T-helper 2 cell (primary cell): Measurements from ENCODE around the gene FSHB.
"Not testable (repeated sequence)": the region's sequence is repeated elsewhere in the genome, so short reads cannot be mapped to it uniquely, and the experiment has no call there.

Experiments used
- DNase-seq, 5 experiments: peaks; one replicate each; pipeline versions ENCODE4 v3.0.0 to v3.0.0-alpha.2; 2012 to 2022
- total RNA-seq, 2 donors: gene quantifications; one replicate each; lab custom pipeline; 2026; lab: John Stamatoyannopoulos, UW

FSHB gene
- 0 reads per million in 2 donors for total RNA-seq

- DNase-seq = no peak
Measured at GRCh38 chr11:30230714-30231113, at the start of gene FSHB. Gene FSHB, plus strand, starts transcription at chr11:30231014. Its CDS starts 889 bp downstream, at chr11:30231903.

- no peak for DNase-seq
Measured at GRCh38 chr11:30186748-30187147, 44.1 kb upstream of the FSHB start.

- DNase-seq = no peak
Measured at GRCh38 chr11:30192620-30193019, 38.2 kb upstream of the FSHB start.

- DNase-seq = peak in 3 of 5 experiments; percentile 4 to 30 (median 6)
Measured at GRCh38 chr11:30196400-30197206, 34.2 kb upstream of the FSHB start.

- DNase-seq = no peak
Measured at GRCh38 chr11:30197869-30198268, 32.9 kb upstream of the FSHB start.

GRCh38 chr11:30202989-30203388, 27.8 kb upstream of the FSHB start:
- DNase-seq = not testable (repeated sequence)

- no peak for DNase-seq
Measured at GRCh38 chr11:30203850-30204249, 27.0 kb upstream of the FSHB start.

GRCh38 chr11:30206249-30206996, 24.4 kb upstream of the FSHB start:
- no peak for DNase-seq

GRCh38 chr11:30210357-30210756, 20.5 kb upstream of the FSHB start:
- no peak for DNase-seq

- no peak for DNase-seq
Measured at GRCh38 chr11:30216534-30216933, 14.3 kb upstream of the FSHB start.

- DNase-seq = no peak
Measured at GRCh38 chr11:30218278-30218677, 12.5 kb upstream of the FSHB start.

- DNase-seq = no peak
Measured at GRCh38 chr11:30225642-30226041, 5.2 kb upstream of the FSHB start.

GRCh38 chr11:30228323-30228884, 2.4 kb upstream of the FSHB start:
- no peak for DNase-seq

- no peak for DNase-seq
Measured at GRCh38 chr11:30239025-30239424, 8.2 kb downstream of the FSHB start.

GRCh38 chr11:30244265-30244664, 13.5 kb downstream of the FSHB start:
- no peak for DNase-seq

GRCh38 chr11:30245621-30246020, 14.8 kb downstream of the FSHB start:
- DNase-seq = no peak

- DNase-seq = no peak
Measured at GRCh38 chr11:30254307-30255298, 23.8 kb downstream of the FSHB start.

- no peak for DNase-seq
Measured at GRCh38 chr11:30255637-30256036, 24.8 kb downstream of the FSHB start.

GRCh38 chr11:30257058-30257457, 26.2 kb downstream of the FSHB start:
- no peak for DNase-seq

- DNase-seq = no peak
Measured at GRCh38 chr11:30258679-30259078, 27.9 kb downstream of the FSHB start.

- DNase-seq = no peak
Measured at GRCh38 chr11:30260813-30261212, 30.0 kb downstream of the FSHB start.

- DNase-seq = no peak
Measured at GRCh38 chr11:30261821-30262220, 31.0 kb downstream of the FSHB start.
